HFFc6 (cell line): ENCODE results near the gene ADTRP. TPM values are rescaled to one million over a fixed set of nuclear protein-coding genes. Genes with fewer than 3 reads are reported as not detected.

Source experiments
- DNase-seq: peaks from one replicate; pipeline ENCODE4 v3.0.0-alpha.2; 2018
- H3K27ac Mint-ChIP-seq: 2 replicates; pipeline ENCODE4 v1.8.0; 2020; ENCODE audit warnings: mild to moderate bottlenecking, mixed read lengths
- H3K27me3 Mint-ChIP-seq: 2 replicates; pipeline ENCODE4 v1.8.0; 2021; ENCODE audit warnings: mild to moderate bottlenecking, moderate library complexity, mixed read lengths; ENCODE audit not compliant: insufficient read depth
- H3K36me3 Mint-ChIP-seq: 2 replicates; pipeline ENCODE4 v1.8.0; 2021; ENCODE audit warnings: low read depth, mixed read lengths
- H3K4me1 Mint-ChIP-seq: 2 replicates; pipeline ENCODE4 v1.8.0; 2020; ENCODE audit warnings: low read depth, mixed read lengths
- H3K4me3 Mint-ChIP-seq: 2 replicates; pipeline ENCODE4 v1.8.0; 2020; ENCODE audit warnings: mild to moderate bottlenecking, moderate library complexity, mixed read lengths
- H3K9me3 Mint-ChIP-seq: 2 replicates; pipeline ENCODE4 v1.8.0; 2020; ENCODE audit warnings: mild to moderate bottlenecking, mixed read lengths
- total RNA-seq, 6 experiments: library from RNA; stranded (reverse); fragmentation: NEBNext Ultra II Directional; extraction: Animal tissue kit (Norgen Biotek cat#: 25700); gene quantifications; 2 replicates in 1 of 6; 3 replicates in 5 of 6; pipeline ENCODE4 v1.2.3, GENCODE V29; 2021
- TF ChIP-seq, protein P1 (sequence below): fragments of 200-600 bp; sonication (generic); IDR thresholded peaks from 2 replicates; pipeline ENCODE4 v1.5.0; 2021; ENCODE audit warnings: antibody characterized with exemption, mild to moderate bottlenecking

ADTRP gene
- total RNA-seq, 6 experiments from 2014 or later = 0.24 to 0.99 (median 0.84) TPM

DNA sequence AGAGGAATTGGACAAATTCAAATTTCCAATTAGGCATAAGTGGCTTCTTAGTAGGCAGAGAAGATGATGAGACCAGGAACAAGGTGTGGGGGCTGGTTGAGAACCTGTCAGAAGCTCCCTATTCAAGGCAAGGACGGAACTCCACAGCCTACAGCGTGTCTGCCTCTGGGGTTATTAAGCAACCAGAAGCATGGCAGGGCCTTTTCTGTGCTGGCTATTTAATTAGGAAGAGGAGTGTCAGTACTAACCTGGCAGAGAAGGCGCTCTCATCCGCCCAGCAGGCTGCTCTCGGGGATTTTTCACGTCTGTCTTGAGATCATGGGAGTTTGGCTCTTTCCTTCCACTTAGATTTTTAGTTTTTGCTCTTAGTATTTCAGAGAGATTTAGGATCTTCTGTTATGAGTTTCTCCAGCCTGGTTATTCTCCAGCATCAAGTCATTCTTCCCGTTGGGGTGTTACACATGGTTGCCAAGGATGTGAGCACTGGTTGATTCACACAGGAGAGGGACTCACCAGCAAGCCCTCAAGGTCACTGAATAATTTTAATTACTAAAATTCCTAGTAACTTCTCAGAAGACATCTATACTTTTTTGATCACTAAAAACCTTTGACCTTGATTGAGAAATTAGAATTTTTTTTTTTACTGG is 23.9 kb downstream of the ADTRP start:
- Mint-ChIP-seq H3K36me3 (peaks cover 10% of the 10 kb centered on the region), H3K27ac (peak overlapping the region; percentile 85), H3K27me3 (no peaks in the 10 kb centered on the region; the same call in 1 of the 2 replicates), H3K4me1 (peaks cover 33% of the 10 kb centered on the region), H3K9me3 (peaks cover 8% of the 10 kb centered on the region), H3K4me3 (no peak overlapping the region)
- TF ChIP-seq, protein P1, sequence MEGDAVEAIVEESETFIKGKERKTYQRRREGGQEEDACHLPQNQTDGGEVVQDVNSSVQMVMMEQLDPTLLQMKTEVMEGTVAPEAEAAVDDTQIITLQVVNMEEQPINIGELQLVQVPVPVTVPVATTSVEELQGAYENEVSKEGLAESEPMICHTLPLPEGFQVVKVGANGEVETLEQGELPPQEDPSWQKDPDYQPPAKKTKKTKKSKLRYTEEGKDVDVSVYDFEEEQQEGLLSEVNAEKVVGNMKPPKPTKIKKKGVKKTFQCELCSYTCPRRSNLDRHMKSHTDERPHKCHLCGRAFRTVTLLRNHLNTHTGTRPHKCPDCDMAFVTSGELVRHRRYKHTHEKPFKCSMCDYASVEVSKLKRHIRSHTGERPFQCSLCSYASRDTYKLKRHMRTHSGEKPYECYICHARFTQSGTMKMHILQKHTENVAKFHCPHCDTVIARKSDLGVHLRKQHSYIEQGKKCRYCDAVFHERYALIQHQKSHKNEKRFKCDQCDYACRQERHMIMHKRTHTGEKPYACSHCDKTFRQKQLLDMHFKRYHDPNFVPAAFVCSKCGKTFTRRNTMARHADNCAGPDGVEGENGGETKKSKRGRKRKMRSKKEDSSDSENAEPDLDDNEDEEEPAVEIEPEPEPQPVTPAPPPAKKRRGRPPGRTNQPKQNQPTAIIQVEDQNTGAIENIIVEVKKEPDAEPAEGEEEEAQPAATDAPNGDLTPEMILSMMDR = no peak
- DNase-seq = peak; percentile 49

DNA sequence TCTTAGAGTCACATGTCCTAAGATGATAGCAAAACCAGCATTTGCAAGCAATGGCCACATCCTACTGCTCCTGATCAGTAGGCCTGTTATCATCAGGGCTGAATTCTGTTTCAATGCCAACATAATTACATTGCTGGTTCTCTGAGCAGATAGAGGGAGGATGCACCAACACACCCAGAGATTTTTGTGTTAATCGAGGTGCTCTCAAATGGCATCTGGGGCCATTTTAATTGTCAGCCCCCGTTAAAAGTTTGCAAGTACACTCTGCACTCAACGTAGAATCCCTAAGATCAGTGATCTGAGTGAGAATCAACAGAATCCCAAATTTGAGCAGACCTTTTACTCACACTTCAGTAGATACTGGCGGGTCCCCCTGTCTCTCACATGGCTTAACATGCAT is 24.8 kb downstream of the ADTRP start:
- Mint-ChIP-seq H3K36me3 (peaks cover 10% of the 10 kb centered on the region), H3K27me3 (no peaks in the 10 kb centered on the region), H3K9me3 (peaks cover 8% of the 10 kb centered on the region), H3K4me1 (peaks cover 33% of the 10 kb centered on the region), H3K27ac (peak overlapping the region; percentile 85), H3K4me3 (no peak overlapping the region)
- TF ChIP-seq, protein P1 = no peak
- DNase-seq = no peak

DNA sequence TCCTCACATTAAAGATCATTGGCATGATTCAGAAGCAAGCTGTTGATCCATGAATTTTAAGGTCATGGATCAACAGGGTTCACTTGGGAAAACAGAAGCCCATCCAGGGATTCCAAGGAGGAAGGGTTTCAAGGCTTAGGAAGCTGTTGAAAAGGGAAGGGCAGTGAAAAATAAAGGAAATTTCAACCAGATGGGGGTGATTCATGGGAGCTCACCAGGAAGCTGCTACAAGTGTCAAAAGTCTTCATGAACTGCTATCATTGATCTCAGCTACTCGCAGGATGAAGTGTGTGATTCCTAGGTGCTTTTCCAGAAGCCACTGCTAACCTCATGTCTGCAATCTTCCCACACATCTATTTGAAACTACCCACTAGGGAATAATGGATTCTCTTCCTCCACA is 26.2 kb downstream of the ADTRP start:
- Mint-ChIP-seq H3K27me3 (no peaks in the 10 kb centered on the region), H3K27ac (no peak overlapping the region), H3K4me1 (peaks cover 33% of the 10 kb centered on the region), H3K9me3 (peaks cover 1% of the 10 kb centered on the region), H3K4me3 (no peak overlapping the region), H3K36me3 (peaks cover 2% of the 10 kb centered on the region)
- TF ChIP-seq, protein P1 = no peak
- DNase-seq = no peak

DNA sequence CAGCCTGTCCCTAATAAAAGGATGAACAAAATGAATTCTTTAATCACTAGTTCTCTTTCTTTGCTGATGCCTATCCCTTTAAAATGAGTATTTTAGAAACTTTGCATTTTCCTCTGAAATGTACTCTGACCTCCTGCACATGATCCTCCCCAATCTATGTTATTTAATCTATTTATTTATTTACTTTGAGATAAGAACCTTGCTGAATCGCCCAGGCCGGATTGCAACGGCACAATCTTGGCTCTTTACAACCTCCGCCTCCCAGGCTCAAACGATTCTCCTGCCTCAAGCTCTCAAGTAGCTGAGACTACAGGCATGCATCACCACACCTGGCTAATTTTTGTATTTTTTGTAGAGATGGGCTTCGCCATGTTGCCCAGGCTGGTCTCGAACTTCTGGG is 27.9 kb downstream of the ADTRP start:
- peaks cover 33% of the 10 kb centered on the region for H3K4me1 Mint-ChIP-seq
- DNase-seq = no peak
- no peaks in the 10 kb centered on the region for H3K27me3 Mint-ChIP-seq
- no peak overlapping the region for H3K4me3 Mint-ChIP-seq
- no peaks in the 10 kb centered on the region for H3K36me3 Mint-ChIP-seq
- no peaks in the 10 kb centered on the region for H3K9me3 Mint-ChIP-seq
- TF ChIP-seq, protein P1 = no peak
- no peak overlapping the region for H3K27ac Mint-ChIP-seq

DNA sequence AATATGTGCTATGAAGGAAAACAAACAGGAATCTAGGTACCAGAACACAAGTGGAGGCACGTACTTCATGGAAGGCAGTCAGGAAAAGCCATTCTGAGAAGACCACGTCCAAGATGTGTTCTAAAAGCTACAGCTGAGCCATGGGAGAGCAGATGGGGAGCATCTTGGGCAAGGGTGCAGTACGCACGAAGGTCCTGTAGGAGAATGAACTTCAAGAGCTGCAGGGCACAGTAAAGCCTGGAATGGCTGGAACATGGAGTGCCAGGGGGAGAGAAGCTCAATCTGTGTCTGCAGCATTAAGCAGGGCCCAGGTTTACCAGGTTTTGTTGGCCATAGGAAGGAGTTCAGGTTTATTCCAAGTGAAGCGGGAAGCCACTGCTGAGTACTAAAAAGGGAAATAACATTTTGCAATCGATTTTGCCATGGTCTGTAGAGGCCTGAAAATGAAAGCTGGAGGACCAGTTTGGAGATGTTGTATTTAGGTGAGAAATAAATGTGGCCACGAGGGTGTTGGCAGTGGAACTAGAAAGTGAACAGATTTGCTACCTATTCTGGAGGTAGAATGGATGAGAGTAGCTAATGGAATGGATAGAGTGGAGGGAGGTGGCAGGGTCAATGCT is 29.9 kb downstream of the ADTRP start:
- Mint-ChIP-seq H3K4me3 (no peak overlapping the region), H3K27me3 (0 out of 2 replicates have a peak, but pooled peaks cover 2% of the 10 kb centered on the region), H3K27ac (no peak overlapping the region), H3K9me3 (no peaks in the 10 kb centered on the region; the same call in 1 of the 2 replicates), H3K36me3 (no peaks in the 10 kb centered on the region), H3K4me1 (peaks cover 13% of the 10 kb centered on the region)
- TF ChIP-seq, protein P1 = peak; percentile 29; the same call in 1 of the 2 replicates
- DNase-seq = no peak
